GM23338 (cell line): ENCODE measurements around the gene MYPOP. TPM values are rescaled to one million over a fixed set of nuclear protein-coding genes. Genes with fewer than 3 reads are reported as not detected.

Experiments
- ATAC-seq: fragments of 200-7000 bp; cut with Tn5 transposase; 3 replicates; pipeline ENCODE4 v1.9.1; 2020
- DNase-seq: peaks from one replicate; pipeline ENCODE4 v3.0.0-alpha.2; 2015; ENCODE audit warnings: low spot score
- H2AFZ ChIP-seq: fragments of 200-600 bp; sonication (generic); 2 replicates; pipeline ENCODE4 v1.8.0; 2016; ENCODE audit warnings: antibody characterized with exemption, mild to moderate bottlenecking, moderate library complexity
- H3F3A ChIP-seq: fragments of 200-600 bp; sonication (generic); replicated peaks from 2 replicates; pipeline ENCODE4 v1.8.0; 2017; ENCODE audit warnings: antibody characterized with exemption, mixed run types, low read depth
- H3K27ac ChIP-seq: fragments of 200-600 bp; sonication (generic); 2 replicates; pipeline ENCODE4 v1.6.1; 2016; ENCODE audit warnings: low read depth
- H3K27me3 ChIP-seq: fragments of 200-600 bp; sonication (generic); 2 replicates; pipeline ENCODE4 v1.8.0; 2016; ENCODE audit warnings: mild to moderate bottlenecking, mixed run types, moderate library complexity; ENCODE audit not compliant: insufficient read depth
- H3K36me3 ChIP-seq: fragments of 200-600 bp; sonication (generic); 2 replicates; pipeline ENCODE4 v1.8.0; 2016; ENCODE audit warnings: mild to moderate bottlenecking; ENCODE audit not compliant: insufficient read depth
- H3K4me1 ChIP-seq: fragments of 200-600 bp; sonication (generic); 2 replicates; pipeline ENCODE4 v1.8.0; 2016; ENCODE audit warnings: mild to moderate bottlenecking, moderate library complexity; ENCODE audit not compliant: insufficient read depth
- H3K4me2 ChIP-seq: fragments of 200-600 bp; sonication (generic); 2 replicates; pipeline ENCODE4 v1.7.1; 2017; ENCODE audit warnings: mixed run types
- H3K4me3 ChIP-seq: fragments of 200-600 bp; sonication (generic); 2 replicates; pipeline ENCODE4 v1.6.1; 2016; ENCODE audit warnings: mixed run types
- H3K79me2 ChIP-seq: fragments of 200-600 bp; sonication (generic); replicated peaks from 2 replicates; pipeline ENCODE4 v1.8.0; 2017; ENCODE audit warnings: mild to moderate bottlenecking; ENCODE audit not compliant: insufficient read depth
- H3K9me2 ChIP-seq: fragments of 200-600 bp; sonication (generic); 2 replicates; pipeline ENCODE4 v1.8.0; 2017; ENCODE audit not compliant: insufficient read depth
- H4K20me1 ChIP-seq: fragments of 200-600 bp; sonication (generic); replicated peaks from 2 replicates; pipeline ENCODE4 v1.8.0; 2017; ENCODE audit warnings: mild to moderate bottlenecking; ENCODE audit not compliant: insufficient read depth
- H3K27ac Mint-ChIP-seq: 2 replicates; pipeline ENCODE4 v1.8.0; 2020; ENCODE audit warnings: inconsistent platforms, mild to moderate bottlenecking, moderate library complexity, mixed read lengths
- H3K27me3 Mint-ChIP-seq: 3 replicates; pipeline ENCODE4 v1.8.0; 2022; ENCODE audit warnings: low read depth, mild to moderate bottlenecking, moderate library complexity, mixed read lengths, inconsistent platforms; ENCODE audit not compliant: insufficient read depth, poor library complexity
- H3K36me3 Mint-ChIP-seq: 3 replicates; pipeline ENCODE4 v1.8.0; 2021; ENCODE audit warnings: low read depth, mild to moderate bottlenecking, inconsistent platforms, moderate library complexity, mixed read lengths
- H3K4me1 Mint-ChIP-seq: 3 replicates; pipeline ENCODE4 v1.8.0; 2020; ENCODE audit warnings: mild to moderate bottlenecking, inconsistent platforms, mixed read lengths
- H3K4me3 Mint-ChIP-seq: 3 replicates; pipeline ENCODE4 v1.8.0; 2021; ENCODE audit warnings: moderate library complexity, mild to moderate bottlenecking, inconsistent platforms, mixed read lengths
- H3K9me3 Mint-ChIP-seq: 3 replicates; pipeline ENCODE4 v1.8.0; 2020; ENCODE audit warnings: moderate library complexity, mild to moderate bottlenecking, inconsistent platforms, mixed read lengths
- CREB1 ChIP-seq: fragments of 250-450 bp; sonication (Bioruptor Pico); IDR thresholded peaks from 2 replicates; pipeline ENCODE4 v1.5.0; 2020; ENCODE audit warnings: low read depth, mild to moderate bottlenecking, moderate library complexity
- EZH2phosphoT487 ChIP-seq: fragments of 200-600 bp; sonication (generic); IDR thresholded peaks from one replicate; pipeline ENCODE4 v1.8.1; 2018; ENCODE audit warnings: antibody characterized with exemption; ENCODE audit not compliant: unreplicated experiment
- JUNB ChIP-seq: IDR thresholded peaks from one replicate; pipeline ENCODE4 v1.6.1; 2016; ENCODE audit warnings: antibody characterized with exemption; ENCODE audit not compliant: unreplicated experiment
- NANOG ChIP-seq: IDR thresholded peaks from 2 replicates; pipeline ENCODE4 v1.6.1; 2016; ENCODE audit warnings: antibody characterized with exemption, borderline replicate concordance
- POLR2AphosphoS5 ChIP-seq: IDR thresholded peaks from 2 replicates; pipeline ENCODE4 v1.6.1; 2016; ENCODE audit warnings: antibody characterized with exemption, low read depth
- ZNF114 ChIP-seq: fragments of 250-450 bp; sonication (Bioruptor Pico); IDR thresholded peaks from 2 replicates; pipeline ENCODE4 v1.5.0; 2020; ENCODE audit warnings: mild to moderate bottlenecking, moderate library complexity
- polyA plus RNA-seq: library from polyadenylated mRNA; unstranded; fragments of >200 nt; fragmentation: Nextera tagmentation; extraction: Ambion mirVana; gene quantifications from 2 replicates; pipeline ENCODE4 v1.2.1, GENCODE V29; 2016
- total RNA-seq: library from RNA; depleted of rRNA; stranded (reverse); fragments of >200 nt; shearing (Covaris generic); gene quantifications from 2 replicates; pipeline ENCODE4 v1.2.3, GENCODE V29; 2014
- TF ChIP-seq, protein P1 (sequence below): fragments of 250-450 bp; sonication (Bioruptor Pico); IDR thresholded peaks from 2 replicates; pipeline ENCODE4 v1.5.0; 2020; ENCODE audit warnings: mild to moderate bottlenecking, moderate library complexity
- TF ChIP-seq, protein P2 (sequence below): IDR thresholded peaks from one replicate; pipeline ENCODE4 v1.6.1; 2018; ENCODE audit warnings: antibody characterized with exemption; ENCODE audit not compliant: unreplicated experiment
- TF ChIP-seq, protein P3 (sequence below), 2 experiments: fragments of 200-600 bp in 1 of 2; sonication (generic) in 1 of 2; conservative IDR thresholded peaks; 2 replicates each; pipeline versions ENCODE4 v1.5.1 to v1.6.1; 2016 to 2017; ENCODE audit warnings: antibody characterized with exemption in 2 of 2, low read depth in 2 of 2, mild to moderate bottlenecking in 2 of 2, moderate library complexity in 1 of 2
- TF ChIP-seq, protein P4 (sequence below): IDR thresholded peaks from 2 replicates; pipeline ENCODE4 v1.6.1; 2016; ENCODE audit warnings: antibody characterized with exemption

The MYPOP gene
- total and polyA plus RNA-seq, 2 experiments from 2014 or later: 3.0 to 6.9 TPM

DNA sequence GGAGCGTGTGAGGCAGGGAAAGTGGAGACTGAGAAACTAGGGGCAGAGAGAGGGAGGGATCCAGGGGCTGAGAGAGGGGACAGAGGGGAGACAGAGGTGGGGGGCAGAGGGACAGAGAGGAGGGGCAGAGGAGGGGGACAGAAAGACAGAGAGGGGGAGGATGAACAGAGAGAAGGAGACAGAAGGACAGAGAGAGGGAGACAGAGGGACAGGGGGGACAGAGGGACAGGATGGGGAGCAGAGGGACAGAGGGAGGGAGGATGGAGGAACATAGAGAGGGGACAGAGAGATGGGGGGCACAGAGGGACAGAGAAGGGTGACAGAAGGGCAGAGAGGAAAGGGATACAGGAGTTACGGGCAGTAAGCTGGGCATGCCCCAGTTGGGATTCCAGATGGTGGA, 26.8 kb upstream of the MYPOP start (continued):
- TF ChIP-seq, protein P1, sequence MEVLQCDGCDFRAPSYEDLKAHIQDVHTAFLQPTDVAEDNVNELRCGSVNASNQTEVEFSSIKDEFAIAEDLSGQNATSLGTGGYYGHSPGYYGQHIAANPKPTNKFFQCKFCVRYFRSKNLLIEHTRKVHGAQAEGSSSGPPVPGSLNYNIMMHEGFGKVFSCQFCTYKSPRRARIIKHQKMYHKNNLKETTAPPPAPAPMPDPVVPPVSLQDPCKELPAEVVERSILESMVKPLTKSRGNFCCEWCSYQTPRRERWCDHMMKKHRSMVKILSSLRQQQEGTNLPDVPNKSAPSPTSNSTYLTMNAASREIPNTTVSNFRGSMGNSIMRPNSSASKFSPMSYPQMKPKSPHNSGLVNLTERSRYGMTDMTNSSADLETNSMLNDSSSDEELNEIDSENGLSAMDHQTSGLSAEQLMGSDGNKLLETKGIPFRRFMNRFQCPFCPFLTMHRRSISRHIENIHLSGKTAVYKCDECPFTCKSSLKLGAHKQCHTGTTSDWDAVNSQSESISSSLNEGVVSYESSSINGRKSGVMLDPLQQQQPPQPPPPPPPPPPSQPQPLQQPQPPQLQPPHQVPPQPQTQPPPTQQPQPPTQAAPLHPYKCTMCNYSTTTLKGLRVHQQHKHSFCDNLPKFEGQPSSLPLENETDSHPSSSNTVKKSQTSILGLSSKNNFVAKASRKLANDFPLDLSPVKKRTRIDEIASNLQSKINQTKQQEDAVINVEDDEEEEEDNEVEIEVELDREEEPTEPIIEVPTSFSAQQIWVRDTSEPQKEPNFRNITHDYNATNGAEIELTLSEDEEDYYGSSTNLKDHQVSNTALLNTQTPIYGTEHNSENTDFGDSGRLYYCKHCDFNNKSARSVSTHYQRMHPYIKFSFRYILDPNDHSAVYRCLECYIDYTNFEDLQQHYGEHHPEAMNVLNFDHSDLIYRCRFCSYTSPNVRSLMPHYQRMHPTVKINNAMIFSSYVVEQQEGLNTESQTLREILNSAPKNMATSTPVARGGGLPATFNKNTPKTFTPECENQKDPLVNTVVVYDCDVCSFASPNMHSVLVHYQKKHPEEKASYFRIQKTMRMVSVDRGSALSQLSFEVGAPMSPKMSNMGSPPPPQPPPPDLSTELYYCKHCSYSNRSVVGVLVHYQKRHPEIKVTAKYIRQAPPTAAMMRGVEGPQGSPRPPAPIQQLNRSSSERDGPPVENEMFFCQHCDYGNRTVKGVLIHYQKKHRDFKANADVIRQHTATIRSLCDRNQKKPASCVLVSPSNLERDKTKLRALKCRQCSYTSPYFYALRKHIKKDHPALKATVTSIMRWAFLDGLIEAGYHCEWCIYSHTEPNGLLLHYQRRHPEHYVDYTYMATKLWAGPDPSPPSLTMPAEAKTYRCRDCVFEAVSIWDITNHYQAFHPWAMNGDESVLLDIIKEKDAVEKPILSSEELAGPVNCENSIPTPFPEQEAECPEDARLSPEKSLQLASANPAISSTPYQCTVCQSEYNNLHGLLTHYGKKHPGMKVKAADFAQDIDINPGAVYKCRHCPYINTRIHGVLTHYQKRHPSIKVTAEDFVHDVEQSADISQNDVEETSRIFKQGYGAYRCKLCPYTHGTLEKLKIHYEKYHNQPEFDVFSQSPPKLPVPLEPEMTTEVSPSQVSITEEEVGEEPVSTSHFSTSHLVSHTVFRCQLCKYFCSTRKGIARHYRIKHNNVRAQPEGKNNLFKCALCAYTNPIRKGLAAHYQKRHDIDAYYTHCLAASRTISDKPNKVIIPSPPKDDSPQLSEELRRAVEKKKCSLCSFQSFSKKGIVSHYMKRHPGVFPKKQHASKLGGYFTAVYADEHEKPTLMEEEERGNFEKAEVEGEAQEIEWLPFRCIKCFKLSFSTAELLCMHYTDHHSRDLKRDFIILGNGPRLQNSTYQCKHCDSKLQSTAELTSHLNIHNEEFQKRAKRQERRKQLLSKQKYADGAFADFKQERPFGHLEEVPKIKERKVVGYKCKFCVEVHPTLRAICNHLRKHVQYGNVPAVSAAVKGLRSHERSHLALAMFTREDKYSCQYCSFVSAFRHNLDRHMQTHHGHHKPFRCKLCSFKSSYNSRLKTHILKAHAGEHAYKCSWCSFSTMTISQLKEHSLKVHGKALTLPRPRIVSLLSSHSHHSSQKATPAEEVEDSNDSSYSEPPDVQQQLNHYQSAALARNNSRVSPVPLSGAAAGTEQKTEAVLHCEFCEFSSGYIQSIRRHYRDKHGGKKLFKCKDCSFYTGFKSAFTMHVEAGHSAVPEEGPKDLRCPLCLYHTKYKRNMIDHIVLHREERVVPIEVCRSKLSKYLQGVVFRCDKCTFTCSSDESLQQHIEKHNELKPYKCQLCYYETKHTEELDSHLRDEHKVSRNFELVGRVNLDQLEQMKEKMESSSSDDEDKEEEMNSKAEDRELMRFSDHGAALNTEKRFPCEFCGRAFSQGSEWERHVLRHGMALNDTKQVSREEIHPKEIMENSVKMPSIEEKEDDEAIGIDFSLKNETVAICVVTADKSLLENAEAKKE: no peak
- TF ChIP-seq NANOG (no peak), ZNF114 (no peak), JUNB (no peak)

DNA sequence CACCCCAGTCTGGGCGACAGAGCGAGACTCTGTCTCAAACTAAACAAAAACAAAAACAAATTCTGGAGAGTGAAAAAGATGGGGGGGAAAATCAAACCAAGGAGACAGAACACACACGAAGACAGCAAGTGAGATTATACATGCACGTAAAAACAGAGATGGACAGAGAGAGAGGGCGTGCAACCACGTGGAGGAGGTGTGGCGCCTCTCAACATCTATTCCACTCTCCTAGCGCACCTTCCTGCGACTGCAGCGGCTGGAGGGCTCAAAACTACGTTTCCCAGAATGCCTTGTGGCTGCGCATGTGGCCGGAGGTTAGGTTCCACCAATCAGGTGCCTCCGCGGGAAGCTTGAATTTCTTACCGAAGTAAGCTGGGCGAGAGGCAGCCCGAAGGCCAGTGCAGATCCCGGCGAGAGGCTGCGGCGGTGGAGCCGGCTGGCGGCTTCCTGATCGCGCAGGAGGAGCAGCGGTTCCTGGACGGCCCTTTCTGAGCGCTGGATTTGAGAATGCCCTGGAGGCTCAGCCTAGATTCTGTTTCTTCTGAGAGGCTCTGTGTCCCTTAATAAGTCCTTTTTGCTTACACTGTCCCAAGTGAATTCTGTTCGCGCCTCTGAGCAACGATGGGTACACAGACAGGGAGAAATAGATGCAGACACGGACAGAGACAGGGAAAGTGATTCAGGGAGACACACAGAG, 25.3 kb upstream of the MYPOP start:
- no peaks in the 10 kb centered on the region for H3F3A ChIP-seq
- ATAC-seq (peak; percentile 97), DNase-seq (peak; percentile 100)
- H3K79me2 ChIP-seq: no peaks in the 10 kb centered on the region
- no peaks in the 10 kb centered on the region for H3K36me3 Mint-ChIP-seq
- no peaks in the 10 kb centered on the region; the same call in 2 of the 3 replicates for H3K9me3 Mint-ChIP-seq
- no peaks in the 10 kb centered on the region for H3K4me1 ChIP-seq
- H3K4me1 Mint-ChIP-seq: peaks cover 6% of the 10 kb centered on the region
- peak overlapping the region; percentile 54 for H3K4me3 ChIP-seq
- H3K27me3 ChIP-seq: peaks cover 26% of the 10 kb centered on the region
- H3K4me3 Mint-ChIP-seq: peak overlapping the region; percentile 58
- H3K9me2 ChIP-seq: no peaks in the 10 kb centered on the region
- no peak overlapping the region for H3K27ac Mint-ChIP-seq
- peak overlapping the region; percentile 83 for H3K4me2 ChIP-seq
- no peak for TF ChIP-seq EZH2phosphoT487
- TF ChIP-seq, protein P2, sequence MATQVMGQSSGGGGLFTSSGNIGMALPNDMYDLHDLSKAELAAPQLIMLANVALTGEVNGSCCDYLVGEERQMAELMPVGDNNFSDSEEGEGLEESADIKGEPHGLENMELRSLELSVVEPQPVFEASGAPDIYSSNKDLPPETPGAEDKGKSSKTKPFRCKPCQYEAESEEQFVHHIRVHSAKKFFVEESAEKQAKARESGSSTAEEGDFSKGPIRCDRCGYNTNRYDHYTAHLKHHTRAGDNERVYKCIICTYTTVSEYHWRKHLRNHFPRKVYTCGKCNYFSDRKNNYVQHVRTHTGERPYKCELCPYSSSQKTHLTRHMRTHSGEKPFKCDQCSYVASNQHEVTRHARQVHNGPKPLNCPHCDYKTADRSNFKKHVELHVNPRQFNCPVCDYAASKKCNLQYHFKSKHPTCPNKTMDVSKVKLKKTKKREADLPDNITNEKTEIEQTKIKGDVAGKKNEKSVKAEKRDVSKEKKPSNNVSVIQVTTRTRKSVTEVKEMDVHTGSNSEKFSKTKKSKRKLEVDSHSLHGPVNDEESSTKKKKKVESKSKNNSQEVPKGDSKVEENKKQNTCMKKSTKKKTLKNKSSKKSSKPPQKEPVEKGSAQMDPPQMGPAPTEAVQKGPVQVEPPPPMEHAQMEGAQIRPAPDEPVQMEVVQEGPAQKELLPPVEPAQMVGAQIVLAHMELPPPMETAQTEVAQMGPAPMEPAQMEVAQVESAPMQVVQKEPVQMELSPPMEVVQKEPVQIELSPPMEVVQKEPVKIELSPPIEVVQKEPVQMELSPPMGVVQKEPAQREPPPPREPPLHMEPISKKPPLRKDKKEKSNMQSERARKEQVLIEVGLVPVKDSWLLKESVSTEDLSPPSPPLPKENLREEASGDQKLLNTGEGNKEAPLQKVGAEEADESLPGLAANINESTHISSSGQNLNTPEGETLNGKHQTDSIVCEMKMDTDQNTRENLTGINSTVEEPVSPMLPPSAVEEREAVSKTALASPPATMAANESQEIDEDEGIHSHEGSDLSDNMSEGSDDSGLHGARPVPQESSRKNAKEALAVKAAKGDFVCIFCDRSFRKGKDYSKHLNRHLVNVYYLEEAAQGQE: no peak
- TF ChIP-seq, protein P3, sequence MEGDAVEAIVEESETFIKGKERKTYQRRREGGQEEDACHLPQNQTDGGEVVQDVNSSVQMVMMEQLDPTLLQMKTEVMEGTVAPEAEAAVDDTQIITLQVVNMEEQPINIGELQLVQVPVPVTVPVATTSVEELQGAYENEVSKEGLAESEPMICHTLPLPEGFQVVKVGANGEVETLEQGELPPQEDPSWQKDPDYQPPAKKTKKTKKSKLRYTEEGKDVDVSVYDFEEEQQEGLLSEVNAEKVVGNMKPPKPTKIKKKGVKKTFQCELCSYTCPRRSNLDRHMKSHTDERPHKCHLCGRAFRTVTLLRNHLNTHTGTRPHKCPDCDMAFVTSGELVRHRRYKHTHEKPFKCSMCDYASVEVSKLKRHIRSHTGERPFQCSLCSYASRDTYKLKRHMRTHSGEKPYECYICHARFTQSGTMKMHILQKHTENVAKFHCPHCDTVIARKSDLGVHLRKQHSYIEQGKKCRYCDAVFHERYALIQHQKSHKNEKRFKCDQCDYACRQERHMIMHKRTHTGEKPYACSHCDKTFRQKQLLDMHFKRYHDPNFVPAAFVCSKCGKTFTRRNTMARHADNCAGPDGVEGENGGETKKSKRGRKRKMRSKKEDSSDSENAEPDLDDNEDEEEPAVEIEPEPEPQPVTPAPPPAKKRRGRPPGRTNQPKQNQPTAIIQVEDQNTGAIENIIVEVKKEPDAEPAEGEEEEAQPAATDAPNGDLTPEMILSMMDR (conservative IDR thresholded peaks at IDR 0.05; ENCODE audit: low read depth in 2 of 2): peak; percentile 34 to 57
- TF ChIP-seq, protein P4, sequence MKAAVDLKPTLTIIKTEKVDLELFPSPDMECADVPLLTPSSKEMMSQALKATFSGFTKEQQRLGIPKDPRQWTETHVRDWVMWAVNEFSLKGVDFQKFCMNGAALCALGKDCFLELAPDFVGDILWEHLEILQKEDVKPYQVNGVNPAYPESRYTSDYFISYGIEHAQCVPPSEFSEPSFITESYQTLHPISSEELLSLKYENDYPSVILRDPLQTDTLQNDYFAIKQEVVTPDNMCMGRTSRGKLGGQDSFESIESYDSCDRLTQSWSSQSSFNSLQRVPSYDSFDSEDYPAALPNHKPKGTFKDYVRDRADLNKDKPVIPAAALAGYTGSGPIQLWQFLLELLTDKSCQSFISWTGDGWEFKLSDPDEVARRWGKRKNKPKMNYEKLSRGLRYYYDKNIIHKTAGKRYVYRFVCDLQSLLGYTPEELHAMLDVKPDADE: peak; percentile 87
- TF ChIP-seq POLR2AphosphoS5: peak; percentile 94
- peak; percentile 82 for TF ChIP-seq CREB1 (CRISPR knock-in tag)
- no peak overlapping the region for H3K27ac ChIP-seq
- no peaks in the 10 kb centered on the region for H3K36me3 ChIP-seq
- H2AFZ ChIP-seq: peak overlapping the region; percentile 95
- H4K20me1 ChIP-seq: no peaks in the 10 kb centered on the region
- H3K27me3 Mint-ChIP-seq: peaks cover 35% of the 10 kb centered on the region
